Non-pigmented ciliary epithelial cell (primary cell): ENCODE results near the gene EGFL6.
A peak's percentile ranks its signal among the peaks of the same experiment; 100 is the strongest.
"Not testable (repeated sequence)": the region's sequence is repeated elsewhere in the genome, so short reads cannot be mapped to it uniquely, and the experiment has no call there.

Experiments used
- DNase-seq: peaks from one replicate; pipeline ENCODE4 v3.0.0-alpha.2; 2010; ENCODE audit warnings: low read depth

The EGFL6 gene

DNA sequence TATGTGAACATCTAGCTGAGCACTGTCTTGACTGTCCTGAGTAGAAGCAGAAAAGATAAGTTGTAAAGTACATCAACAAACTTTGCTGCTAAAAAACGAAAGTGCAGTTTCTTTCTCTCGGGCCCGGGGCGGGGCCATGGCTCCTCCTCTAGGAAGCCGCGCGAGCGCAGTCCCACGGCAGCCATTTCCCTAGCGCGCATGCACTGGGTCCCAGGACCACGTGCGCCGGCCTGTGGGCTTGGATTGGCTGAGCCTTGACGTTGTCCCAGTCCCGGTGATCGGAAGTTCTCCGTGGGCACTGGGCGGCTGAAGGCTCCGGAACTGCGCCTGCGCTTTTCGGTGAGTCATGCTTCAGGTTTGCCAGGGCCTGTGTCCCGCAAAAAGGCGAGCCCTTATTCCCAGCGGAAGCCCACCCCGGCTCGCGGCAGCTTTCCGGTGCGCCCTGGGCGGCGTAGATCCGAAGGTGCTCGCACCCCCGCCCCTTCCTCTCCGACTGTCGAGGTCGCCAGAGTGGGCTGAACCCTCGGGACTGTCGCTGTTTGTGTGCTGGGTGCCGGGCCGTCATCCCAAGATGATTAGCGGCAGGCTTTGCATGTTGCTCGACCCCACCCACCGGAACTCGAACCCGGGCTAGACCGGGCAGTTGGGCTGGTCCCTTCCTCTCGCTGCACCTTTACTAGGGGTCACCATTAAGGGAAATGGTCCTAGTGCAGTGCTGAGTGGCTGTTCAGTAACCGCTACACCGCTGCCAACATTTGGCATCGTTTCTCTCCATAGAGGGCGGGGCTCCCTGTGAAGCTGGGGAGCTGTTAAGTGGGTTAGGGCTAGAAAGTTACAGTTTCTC is 83.7 kb downstream of the EGFL6 start, which contains the start of gene TCEANC:
TSS of gene TCEANC (plus strand) at position 292 of the 844 bp plus-strand sequence. CDS start 9,368 bp downstream, outside the sequence.
- peak; percentile 86 for DNase-seq

DNA sequence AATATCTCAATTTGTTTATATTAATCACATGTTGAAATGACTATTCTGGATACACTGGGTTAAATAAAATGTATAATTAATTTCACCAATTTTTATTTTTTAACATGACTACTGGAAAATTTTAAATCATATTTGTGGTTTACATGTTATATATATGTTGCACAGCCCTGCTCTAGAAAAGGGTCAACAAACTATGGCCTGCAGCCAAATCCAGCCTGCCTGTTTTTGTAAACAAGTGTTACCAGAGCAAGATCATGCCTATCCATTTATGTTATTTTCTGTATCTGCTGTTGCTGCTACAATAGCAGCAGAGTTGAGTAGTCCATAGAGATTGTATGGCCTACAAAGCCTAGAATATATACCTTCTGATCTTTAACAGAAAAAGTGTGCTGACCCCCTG is 84.7 kb downstream of the EGFL6 start:
- no peak for DNase-seq

DNA sequence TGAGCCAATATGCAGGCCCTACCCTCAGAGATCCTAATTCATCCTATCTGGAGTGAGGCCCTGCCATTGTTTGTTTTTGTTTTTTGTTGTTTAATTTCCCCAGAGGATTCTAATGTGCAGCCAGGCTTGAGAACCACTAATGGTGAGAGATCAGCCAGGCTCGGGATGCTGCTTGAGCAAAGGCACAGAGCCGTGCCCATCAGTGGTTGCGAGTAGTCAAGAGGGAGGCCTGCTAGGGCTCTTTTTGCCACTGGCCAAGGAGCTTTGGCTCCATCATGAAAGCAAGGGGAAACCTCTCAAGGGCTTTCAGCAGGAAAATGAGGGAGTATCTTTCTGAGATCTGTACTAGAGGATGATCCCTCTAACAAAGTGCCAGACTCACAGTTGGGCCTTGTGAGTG is 86.3 kb downstream of the EGFL6 start:
- no peak for DNase-seq

DNA sequence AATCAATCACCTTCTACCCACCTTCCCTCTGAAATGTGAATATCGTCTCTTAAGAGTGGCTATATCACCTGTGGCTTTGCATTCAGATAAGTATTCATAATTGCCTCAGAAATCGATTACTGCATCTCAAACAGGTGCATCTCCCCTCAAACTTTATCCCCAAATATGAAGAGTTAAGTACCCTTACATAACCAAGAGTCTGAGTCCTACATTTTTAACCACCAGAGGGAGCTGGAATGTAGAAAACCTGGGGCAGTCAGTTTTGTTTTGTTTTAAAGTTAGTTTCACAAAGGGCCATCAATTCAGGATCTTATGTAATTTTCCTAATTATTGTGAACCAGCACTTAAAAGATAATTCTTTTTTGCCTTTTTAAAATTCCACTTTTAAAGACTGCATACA is 89.2 kb downstream of the EGFL6 start:
- no peak for DNase-seq

DNA sequence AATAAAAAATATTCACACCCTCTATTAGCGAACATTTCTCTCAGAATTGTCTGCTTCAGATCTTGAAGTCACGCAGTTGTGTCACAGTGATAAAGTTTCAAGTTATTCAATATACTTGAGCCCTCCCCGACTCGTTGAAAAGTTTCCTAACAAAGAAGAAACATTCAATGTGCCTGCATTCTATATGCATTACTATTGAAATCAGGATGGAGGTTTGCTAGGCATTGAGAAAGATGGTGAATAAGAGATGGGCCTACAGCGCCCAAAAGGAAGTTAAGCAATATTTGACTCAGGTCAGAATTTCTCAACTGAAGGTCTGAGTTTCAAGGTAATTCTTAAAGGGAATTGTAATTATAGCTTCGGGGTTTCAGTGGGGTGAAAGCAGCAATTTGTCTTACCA is 89.7 kb downstream of the EGFL6 start:
- DNase-seq = no peak

DNA sequence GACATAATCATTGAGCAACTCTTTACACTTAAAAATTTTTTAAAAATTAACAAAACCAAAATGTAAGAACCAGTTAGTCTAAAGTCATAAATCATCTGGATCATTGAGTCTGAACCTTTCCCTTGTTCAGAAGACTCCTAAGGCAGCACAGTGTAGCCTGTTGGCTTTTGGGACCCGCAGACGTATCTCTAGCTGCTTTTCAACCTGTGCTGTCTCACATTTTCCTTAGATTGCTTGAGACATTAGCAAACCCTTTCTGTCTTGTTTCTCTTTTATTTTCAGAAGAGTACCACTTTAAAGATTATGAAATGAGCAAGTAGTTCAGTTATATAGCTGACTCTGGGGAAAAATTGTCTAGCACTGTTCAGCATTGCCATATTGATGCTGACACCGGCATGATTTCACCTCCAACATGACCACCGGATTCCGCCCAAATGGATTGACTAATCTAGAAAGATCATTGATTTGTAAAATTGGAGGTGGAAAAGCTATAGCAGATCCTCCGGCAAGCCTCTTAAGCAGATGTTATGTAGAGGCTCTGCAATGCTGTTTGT is 92.4 kb downstream of the EGFL6 start:
- no peak for DNase-seq

DNA sequence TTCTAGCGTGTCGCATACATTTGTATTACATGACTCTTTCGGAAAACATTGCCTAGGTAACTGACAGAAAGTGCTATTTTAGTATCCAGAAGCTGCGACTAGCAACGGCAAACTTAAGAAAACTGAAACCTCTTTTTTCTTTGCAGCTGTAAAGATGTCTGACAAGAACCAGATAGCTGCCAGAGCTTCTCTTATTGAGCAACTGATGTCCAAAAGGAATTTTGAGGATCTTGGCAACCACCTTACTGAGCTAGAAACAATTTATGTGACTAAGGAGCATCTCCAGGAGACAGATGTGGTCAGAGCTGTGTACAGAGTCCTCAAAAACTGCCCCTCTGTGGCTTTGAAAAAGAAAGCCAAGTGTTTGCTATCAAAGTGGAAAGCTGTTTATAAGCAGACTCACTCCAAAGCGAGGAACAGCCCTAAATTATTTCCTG is 93.0 kb downstream of the EGFL6 start:
- no peak for DNase-seq

DNA sequence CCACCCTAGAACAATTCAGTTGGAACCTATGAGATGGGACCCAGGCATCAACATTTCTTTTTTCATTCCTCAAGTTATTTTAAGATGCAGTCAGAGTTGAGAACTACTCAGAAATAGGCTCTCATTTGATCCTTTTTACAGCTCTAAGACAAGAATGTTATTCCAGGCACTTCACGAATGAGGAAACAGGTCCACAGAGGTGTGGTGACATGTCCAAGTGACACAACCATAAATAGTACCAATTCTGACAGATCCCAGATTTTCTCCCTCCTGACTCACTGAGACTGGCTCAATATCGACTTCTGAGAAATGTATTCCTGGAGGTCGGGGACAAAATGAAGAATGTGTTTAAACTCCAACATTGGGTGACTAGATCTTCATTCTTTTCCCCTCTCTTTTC is 94.6 kb downstream of the EGFL6 start:
- DNase-seq = no peak

DNA sequence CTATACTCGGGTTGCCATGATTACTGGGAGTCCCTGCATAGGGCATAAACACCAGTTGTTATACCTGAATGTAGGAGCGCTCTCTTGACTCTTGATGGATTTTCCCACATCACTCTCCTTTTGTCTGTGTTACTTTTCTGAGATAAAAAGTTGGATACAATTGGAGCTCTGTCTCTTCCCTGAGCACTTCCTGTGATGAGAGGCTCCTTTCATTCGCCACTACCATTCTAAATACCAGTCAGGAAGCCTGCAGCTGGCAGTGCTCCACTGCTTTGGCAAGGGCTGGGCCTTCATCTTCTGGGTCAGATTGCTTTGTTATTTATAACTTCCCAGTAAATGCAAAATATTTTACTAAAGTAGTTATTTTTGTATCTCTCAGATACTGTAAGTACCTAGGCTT is 97.4 kb downstream of the EGFL6 start:
- DNase-seq = no peak

DNA sequence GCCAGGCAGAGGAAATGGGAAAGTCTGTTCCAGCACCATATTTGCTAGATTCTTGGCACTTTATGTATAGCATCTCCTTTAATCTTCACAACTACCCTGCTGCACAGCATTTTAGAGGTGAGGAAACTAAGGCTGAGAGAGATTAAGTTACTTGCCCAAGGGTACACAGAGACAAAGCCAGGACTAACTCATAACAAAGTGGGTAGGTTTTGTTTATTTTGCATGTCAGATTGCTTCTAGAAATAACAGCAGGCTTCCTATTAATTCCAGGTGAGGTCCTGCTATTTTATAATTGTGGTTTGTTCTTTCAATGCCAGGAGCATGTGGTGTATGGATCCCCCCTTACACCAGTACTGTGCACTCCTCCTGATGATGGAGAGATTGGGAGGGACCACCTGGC is 98.5 kb downstream of the EGFL6 start:
- DNase-seq = no peak

DNA sequence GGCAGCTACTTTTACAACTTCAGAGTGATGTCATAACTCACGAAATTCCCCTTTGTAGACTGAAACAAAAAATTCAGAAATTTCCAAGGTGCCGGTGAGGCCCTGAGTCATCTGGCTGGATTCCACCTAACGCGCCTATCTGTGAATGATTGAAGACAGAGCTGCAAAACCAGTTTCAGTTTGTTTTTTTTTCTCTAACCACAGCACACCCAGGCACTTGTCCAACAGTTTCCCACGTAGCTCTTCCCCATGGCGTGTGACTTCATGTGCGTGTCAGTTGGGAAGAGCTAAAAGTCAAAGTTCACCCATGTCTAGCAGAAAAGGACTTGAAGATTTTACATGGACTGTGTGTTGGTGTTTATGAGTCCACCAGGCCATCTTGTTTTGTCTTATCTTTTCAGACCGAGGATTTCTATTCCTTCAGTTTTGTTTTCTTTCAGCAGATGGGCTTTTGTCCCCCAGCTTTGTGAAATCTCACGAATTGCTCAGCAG is 99.9 kb downstream of the EGFL6 start:
- peak; percentile 78 for DNase-seq

DNA sequence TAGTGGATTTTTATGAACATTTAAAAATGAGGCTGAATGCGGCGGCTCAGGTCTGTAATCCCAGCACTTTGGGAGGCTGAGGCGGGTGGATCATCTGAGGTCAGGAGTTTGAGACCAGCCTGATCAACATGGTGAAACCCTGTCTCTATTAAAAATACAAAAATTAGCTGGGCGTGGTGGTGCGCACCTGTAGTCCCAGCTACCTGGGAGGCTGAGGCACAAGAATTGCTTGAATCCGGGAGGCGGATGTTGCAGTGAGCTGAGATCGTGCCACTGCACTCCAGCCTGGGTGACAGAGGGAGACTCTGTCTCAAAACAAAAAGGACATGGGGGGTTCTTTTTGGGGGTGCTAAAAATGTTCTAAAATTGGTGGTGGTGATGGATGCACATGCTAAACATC is 100.4 kb downstream of the EGFL6 start:
- not testable (repeated sequence) for DNase-seq

DNA sequence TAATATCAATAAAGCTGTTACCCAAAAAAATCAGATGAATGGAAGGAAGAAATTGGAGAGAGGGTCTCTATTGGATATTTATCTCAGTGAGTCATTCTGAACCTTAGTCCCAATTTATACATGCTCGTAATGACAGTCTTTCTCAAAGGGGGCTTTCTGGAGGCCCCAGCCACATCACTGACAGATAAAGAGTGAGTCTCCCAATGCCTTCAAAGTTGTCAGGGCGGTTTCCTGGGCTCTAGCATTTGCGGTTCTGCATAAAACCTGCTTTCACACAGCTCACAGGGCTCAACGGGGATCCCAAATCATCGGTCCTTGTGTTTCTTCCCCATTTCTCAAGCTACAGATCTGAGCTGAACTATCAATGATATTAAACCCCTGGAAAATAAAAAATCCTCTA is 100.8 kb downstream of the EGFL6 start:
- no peak for DNase-seq

DNA sequence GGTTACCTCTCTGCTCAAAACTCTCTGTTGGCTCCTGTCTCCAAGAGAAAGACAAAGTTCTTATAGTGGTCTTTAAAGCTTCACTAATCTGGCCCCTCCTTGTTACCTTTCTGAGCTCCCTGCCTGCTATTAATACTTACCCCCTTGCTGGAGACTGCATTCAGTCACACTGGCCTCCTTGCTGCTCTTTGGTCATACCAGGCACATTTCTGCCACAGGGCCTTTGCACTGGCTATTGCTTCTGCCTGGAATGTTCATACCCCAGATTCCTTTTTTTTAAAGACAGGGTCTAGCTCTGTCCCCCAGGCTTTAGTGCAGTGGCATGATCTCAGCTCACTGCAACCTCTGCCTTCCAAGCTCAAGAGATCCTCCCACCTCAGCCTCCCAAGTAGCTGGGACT is 103.6 kb downstream of the EGFL6 start:
- DNase-seq = no peak

DNA sequence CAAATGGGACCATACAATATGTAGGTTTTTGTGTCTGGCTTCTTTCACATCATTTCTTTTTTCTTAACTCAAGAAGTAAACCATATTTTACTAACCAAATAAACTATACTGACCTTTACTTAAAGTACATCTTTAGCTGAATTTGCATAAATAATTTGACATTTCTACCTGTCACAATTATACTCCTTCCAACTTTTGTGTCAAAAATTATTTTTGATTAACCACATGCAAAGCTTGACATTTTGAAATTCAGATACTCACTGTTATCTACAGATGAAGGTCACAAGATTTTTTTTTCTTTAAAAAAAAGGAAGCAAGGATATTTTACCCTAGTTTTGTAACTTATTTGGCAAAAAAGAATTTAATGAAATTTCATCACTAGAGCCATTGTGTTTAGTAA is 107.5 kb downstream of the EGFL6 start:
- no peak for DNase-seq

DNA sequence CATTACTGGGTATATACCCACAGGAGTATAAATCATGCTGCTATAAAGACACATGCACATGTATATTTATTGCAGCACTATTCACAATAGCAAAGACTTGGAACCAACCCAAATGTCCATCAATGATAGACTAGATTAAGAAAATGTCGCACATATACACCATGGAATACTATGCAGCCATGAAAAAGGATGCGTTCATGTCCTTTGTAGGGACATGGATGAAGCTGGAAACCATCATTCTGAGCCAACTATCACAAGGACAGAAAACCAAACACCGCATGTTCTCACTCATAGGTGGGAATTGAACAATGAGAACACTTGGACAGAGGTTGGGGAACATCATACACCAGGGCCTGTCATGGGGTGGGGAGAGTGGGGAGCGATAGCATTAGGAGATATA is 110.3 kb downstream of the EGFL6 start:
- DNase-seq = not testable (repeated sequence)

DNA sequence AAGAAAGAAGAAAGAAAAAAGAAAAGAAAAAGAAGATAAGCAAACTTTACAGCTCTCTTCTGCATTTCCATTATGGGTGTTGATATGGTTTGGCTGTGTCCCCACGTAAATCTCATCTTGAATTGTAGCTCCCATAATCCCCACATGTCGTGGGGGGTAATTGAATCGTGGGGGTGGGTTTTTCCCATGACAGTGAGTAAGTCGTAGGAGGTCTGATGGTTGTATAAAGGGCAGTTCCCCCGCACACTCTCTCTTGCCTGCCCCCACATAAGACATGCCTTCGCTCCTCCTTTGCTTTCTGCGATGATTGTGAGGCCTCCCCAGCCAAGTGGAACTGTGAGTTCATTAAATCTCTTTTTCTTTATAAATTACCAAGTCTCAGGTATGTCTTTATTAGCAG is 112.2 kb downstream of the EGFL6 start:
- no peak for DNase-seq
